MCF 10A (cell line): Measurements from ENCODE around the gene ZIC2. TPM values are rescaled to one million over a fixed set of nuclear protein-coding genes. Genes with fewer than 3 reads are reported as not detected.
A peak's percentile ranks its signal among the peaks of the same experiment; 100 is the strongest.

Source experiments
- BruUV-seq: library from RNA; stranded (reverse); fragments of 400-500 nt; replicated peaks from 2 replicates; lab custom pipeline; 2021; lab: Mats Ljungman, UMichigan
- CTCF ChIA-PET: fragments of 300-600 bp; sonication (Branson Sonifier 250); formaldehyde crosslinking; extraction: SDS; loops from one replicate; lab custom pipeline; 2021; ENCODE audit warnings: antibody characterized with exemption, inconsistent platforms; lab: Yijun Ruan, JAX
- POLR2A ChIA-PET: fragments of 300-600, 350-650 bp; sonication (Branson Sonifier 250); formaldehyde crosslinking; extraction: SDS; loops from one replicate; lab custom pipeline; 2020; ENCODE audit warnings: antibody characterized with exemption, inconsistent platforms; lab: Yijun Ruan, JAX
- DNase-seq: peaks from one replicate; pipeline ENCODE4 v3.0.0-alpha.2; 2018; ENCODE audit not compliant: unreplicated experiment
- H3K27ac Mint-ChIP-seq: one replicate; pipeline ENCODE4 v1.8.0; 2022; ENCODE audit warnings: mild to moderate bottlenecking, low read depth, mixed read lengths; ENCODE audit not compliant: unreplicated experiment
- H3K27me3 Mint-ChIP-seq: one replicate; pipeline ENCODE4 v1.8.0; 2022; ENCODE audit warnings: mixed read lengths; ENCODE audit not compliant: insufficient read depth, unreplicated experiment
- H3K36me3 Mint-ChIP-seq: one replicate; pipeline ENCODE4 v1.8.0; 2022; ENCODE audit warnings: mild to moderate bottlenecking, moderate library complexity, mixed read lengths; ENCODE audit not compliant: insufficient read depth, unreplicated experiment
- H3K4me1 Mint-ChIP-seq: one replicate; pipeline ENCODE4 v1.8.0; 2022; ENCODE audit warnings: mixed read lengths; ENCODE audit not compliant: insufficient read depth, unreplicated experiment
- H3K4me3 Mint-ChIP-seq: one replicate; pipeline ENCODE4 v1.8.0; 2022; ENCODE audit warnings: mild to moderate bottlenecking, moderate library complexity, mixed read lengths; ENCODE audit not compliant: unreplicated experiment
- H3K9me3 Mint-ChIP-seq: one replicate; pipeline ENCODE4 v1.8.0; 2022; ENCODE audit warnings: mixed read lengths; ENCODE audit not compliant: unreplicated experiment
- intact Hi-C: fragments of 100-400 bp; cut with micrococcal nuclease; formaldehyde crosslinking; loops from 2 replicates; pipeline ENCODE4 v1.14.1; 2022
- total RNA-seq: library from RNA; stranded (reverse); gene quantifications from 2 replicates; pipeline ENCODE4 v1.2.3, GENCODE V29; 2022
- TF ChIP-seq, protein P1 (sequence below): fragments of 200-600 bp; IDR thresholded peaks from one replicate; pipeline ENCODE4 v1.8.0; 2022; ENCODE audit warnings: antibody characterized with exemption, mild to moderate bottlenecking; ENCODE audit not compliant: unreplicated experiment

ZIC2 gene
- total RNA-seq, 1 experiment from 2014 or later = 8.2 TPM

DNA sequence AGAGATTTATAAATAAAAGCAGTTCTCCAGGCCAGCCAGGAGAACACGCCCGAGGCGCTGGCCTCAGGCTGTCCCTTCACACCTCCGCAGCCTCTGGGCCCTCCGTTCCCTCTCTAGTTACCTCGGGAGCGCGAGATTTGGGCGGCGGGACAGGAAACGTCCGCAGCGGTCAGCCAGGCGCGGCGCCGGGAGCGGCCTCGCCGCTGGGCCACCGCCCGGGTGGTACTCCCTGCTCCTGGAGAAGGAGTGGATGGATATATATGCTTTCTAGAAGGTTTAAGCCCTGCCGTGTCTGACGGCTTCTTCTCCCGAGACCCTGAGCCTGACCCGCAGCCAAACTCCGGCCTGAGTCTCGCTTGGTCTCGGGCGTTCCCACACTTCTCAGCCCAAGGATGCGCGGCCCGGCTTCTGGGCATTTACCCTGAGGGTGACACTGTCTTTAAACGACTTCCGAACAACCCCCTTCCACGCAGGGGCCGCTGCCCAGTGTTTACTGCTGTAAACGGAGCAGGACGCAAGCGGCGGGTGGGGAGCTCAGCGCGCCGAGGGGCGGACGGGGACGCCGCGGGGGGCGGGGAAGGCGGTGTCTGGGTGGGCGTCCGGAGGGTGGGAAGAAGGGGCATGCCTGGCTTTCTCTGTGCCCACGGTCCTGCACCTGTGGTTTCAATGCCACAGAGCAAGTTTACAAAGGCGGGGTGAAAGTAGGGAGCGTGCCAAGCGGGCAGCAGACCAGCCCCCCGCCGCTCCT is 2.0 kb upstream of the ZIC2 start:
- TF ChIP-seq, protein P1, sequence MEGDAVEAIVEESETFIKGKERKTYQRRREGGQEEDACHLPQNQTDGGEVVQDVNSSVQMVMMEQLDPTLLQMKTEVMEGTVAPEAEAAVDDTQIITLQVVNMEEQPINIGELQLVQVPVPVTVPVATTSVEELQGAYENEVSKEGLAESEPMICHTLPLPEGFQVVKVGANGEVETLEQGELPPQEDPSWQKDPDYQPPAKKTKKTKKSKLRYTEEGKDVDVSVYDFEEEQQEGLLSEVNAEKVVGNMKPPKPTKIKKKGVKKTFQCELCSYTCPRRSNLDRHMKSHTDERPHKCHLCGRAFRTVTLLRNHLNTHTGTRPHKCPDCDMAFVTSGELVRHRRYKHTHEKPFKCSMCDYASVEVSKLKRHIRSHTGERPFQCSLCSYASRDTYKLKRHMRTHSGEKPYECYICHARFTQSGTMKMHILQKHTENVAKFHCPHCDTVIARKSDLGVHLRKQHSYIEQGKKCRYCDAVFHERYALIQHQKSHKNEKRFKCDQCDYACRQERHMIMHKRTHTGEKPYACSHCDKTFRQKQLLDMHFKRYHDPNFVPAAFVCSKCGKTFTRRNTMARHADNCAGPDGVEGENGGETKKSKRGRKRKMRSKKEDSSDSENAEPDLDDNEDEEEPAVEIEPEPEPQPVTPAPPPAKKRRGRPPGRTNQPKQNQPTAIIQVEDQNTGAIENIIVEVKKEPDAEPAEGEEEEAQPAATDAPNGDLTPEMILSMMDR = no peak
- Mint-ChIP-seq H3K36me3 (no peaks in the 10 kb centered on the region), H3K4me1 (peaks cover 4% of the 10 kb centered on the region), H3K9me3 (no peaks in the 10 kb centered on the region), H3K4me3 (peak overlapping the region; percentile 73), H3K27me3 (no peaks in the 10 kb centered on the region), H3K27ac (no peak overlapping the region)
- POLR2A ChIA-PET = interaction anchor here (3.5 to 3.8 kb wide), 2 partner anchors 13 to 109 kb away, joined by 16 to 21 read pairs; partner anchors contain the start of gene PCCA
- no peak for DNase-seq
- CTCF ChIA-PET = interaction anchor here (0.7 kb wide), 2 partner anchors 64 to 678 kb away, joined by 3 read pairs; no protein-coding TSS in a partner anchor
- BruUV-seq = no TSS peak
- intact Hi-C loops = loop anchor here (2.0 to 5.0 kb wide), 3 partner anchors 255 to 538 kb away; no protein-coding TSS in a partner anchor

DNA sequence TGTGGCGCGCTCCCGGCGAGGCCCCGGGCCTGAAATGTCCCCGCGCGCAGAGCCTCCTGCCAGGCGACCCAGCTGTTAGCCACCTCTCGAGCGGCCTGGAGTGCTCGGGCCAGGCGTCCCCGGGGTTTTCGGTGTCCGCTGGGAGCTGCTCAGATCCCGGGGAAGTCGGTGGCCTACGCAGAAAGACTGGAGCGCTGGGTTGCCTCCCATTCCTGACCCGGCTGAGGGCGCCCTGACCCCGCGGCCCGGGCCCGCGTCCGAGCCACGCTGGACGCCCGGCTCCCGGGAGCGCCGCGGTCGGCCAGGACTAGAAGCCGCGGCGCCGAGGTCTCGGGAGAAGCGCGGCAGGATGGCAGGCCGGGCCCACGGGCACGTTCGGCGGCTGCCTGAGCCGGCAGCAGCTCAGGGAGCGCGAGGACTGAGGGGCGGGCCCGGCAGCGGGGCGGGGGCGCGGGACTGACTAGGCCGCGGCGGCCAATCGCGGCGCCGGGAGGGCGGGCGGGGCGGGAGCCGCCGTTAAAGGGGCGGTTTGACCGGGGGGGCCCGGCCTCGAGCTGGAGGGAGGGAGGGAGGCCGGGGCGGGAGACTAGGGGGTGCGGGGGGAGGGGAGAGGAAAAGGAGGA is 1.3 kb upstream of the ZIC2 start:
- no peaks in the 10 kb centered on the region for H3K9me3 Mint-ChIP-seq
- H3K4me3 Mint-ChIP-seq = peak overlapping the region; percentile 73
- peaks cover 4% of the 10 kb centered on the region for H3K4me1 Mint-ChIP-seq
- peak; percentile 81 for DNase-seq
- no peaks in the 10 kb centered on the region for H3K36me3 Mint-ChIP-seq
- H3K27me3 Mint-ChIP-seq = no peaks in the 10 kb centered on the region
- ChIA-PET POLR2A (interaction anchor here (1.0 to 3.8 kb wide), 3 partner anchors 12 to 478 kb away, joined by 4 to 21 read pairs (median 16); partner anchors contain the start of gene PCCA), CTCF (interaction anchor here (0.6 to 0.7 kb wide), 3 partner anchors 65 to 677 kb away, joined by 3 to 4 read pairs (median 3); no protein-coding TSS in a partner anchor)
- intact Hi-C loops = loop anchor here (2.0 to 5.0 kb wide), 3 partner anchors 254 to 537 kb away; no protein-coding TSS in a partner anchor
- BruUV-seq = no TSS peak
- TF ChIP-seq, protein P1 = no peak
- H3K27ac Mint-ChIP-seq = no peak overlapping the region

DNA sequence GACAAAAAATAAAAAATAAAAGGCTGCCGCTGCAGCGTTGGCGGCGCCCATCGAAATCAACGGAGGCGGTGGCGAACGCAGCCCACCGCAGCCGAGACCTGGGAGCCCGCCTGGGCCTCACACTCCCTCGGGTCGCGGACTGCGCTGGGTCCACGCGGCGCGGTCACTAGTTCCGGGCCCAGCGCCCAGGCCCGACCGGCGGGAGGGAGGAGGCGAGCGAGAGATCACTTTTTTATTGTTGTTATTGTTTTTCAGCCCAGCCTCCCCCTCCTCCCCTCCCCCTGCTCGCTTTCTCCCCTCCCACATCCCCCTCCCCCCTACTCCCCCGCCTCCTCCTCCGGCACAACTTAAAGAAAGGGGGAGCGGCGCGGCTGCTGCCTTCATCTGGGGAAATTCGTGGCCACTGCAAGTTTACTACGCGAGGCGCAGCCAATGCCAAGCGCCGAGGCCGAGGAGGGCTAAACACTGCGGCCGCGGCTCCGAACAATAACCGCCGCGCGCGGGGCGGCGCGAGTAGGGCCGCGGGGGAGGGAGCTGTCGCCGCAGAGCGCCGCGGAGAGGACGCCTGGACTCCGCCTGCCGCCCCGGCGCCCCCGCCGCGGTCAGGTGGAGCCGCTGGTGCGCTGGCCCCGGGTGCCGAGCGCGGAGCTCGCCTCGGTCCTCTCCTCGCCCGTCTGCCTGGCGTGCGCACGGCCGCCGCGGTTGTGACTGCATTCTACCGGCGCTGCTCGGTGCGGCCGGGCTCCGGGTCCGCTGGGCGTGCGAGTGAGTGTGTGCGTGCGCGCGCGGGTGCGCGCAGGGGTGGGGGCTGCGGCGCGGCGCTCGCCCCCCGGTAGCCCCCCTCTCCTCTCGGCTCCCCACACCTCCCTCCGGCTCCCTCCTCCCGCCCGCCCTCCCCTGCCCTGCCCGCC is 505 bp upstream of the ZIC2 start:
- ChIA-PET POLR2A (interaction anchor here (0.5 to 3.8 kb wide), 12 partner anchors 12 to 783 kb away, joined by 3 to 21 read pairs (median 3); partner anchors contain the start of gene PCCA), CTCF (interaction anchor here (0.6 to 0.8 kb wide), 3 partner anchors 39 to 462 kb away, joined by 3 to 4 read pairs (median 3); no protein-coding TSS in a partner anchor)
- intact Hi-C loops = loop anchor here (2.0 to 5.0 kb wide), 3 partner anchors 254 to 536 kb away; no protein-coding TSS in a partner anchor
- DNase-seq = peak; percentile 81
- peaks cover 7% of the 10 kb centered on the region for H3K4me1 Mint-ChIP-seq
- H3K27me3 Mint-ChIP-seq = no peaks in the 10 kb centered on the region
- H3K27ac Mint-ChIP-seq = peak overlapping the region; percentile 27
- H3K36me3 Mint-ChIP-seq = peaks cover 6% of the 10 kb centered on the region
- peak overlapping the region; percentile 73 for H3K4me3 Mint-ChIP-seq
- no TSS peak for BruUV-seq
- no peaks in the 10 kb centered on the region for H3K9me3 Mint-ChIP-seq
- TF ChIP-seq, protein P1 = no peak
